Prostate gland (tissue), 2 donors: ENCODE data around the gene CEP128. TPM values are rescaled to one million over a fixed set of nuclear protein-coding genes. Genes with fewer than 3 reads are reported as not detected.

Experiments
- DNase-seq: peaks from one replicate; pipeline ENCODE4 v3.0.0-alpha.2; 2019; ENCODE audit warnings: low spot score
- H3K27ac ChIP-seq, 2 donors: fragments of 200-600 bp; sonication (generic); 2 replicates each; pipeline ENCODE4 v1.5.1; 2017 to 2019
- H3K27me3 ChIP-seq: fragments of 200-600 bp; sonication (generic); replicated peaks from 2 replicates; pipeline ENCODE4 v1.5.1; 2019; ENCODE audit not compliant: insufficient read depth
- H3K36me3 ChIP-seq, 2 donors: fragments of 200-600 bp; sonication (generic); 1 replicate in 1 of 2; 2 replicates in 1 of 2; pipeline versions ENCODE4 v1.5.1 to v1.8.1; 2017 to 2019
- H3K4me1 ChIP-seq: fragments of 200-600 bp; sonication (generic); replicated peaks from 2 replicates; pipeline ENCODE4 v1.5.1; 2019
- H3K4me3 ChIP-seq, 2 donors: fragments of 200-600 bp; sonication (generic); 2 replicates each; pipeline ENCODE4 v1.5.1; 2017 to 2019
- H3K9me3 ChIP-seq: fragments of 200-600 bp; sonication (generic); 2 replicates; pipeline ENCODE4 v1.5.1; 2017
- POLR2A ChIP-seq: fragments of 450-650 bp; IDR thresholded peaks from one replicate; pipeline ENCODE4 v1.6.1; 2016; ENCODE audit warnings: antibody characterized with exemption, mild to moderate bottlenecking
- POLR2AphosphoS5 ChIP-seq: sonication (generic); formaldehyde crosslinking; IDR thresholded peaks from one replicate; pipeline ENCODE4 v1.6.1; 2017; ENCODE audit warnings: antibody characterized with exemption
- WGBS: methylation state at CpG from one replicate; pipeline ENCODE4 v1.1.5; 2018; 5-methylcytosine and 5-hydroxymethylcytosine counted together
- intact Hi-C: fragments of 100-400 bp; cut with DNase I; formaldehyde crosslinking; loops from one replicate; pipeline ENCODE4 v1.14.2; 2022
- total RNA-seq, 2 donors: library from RNA; depleted of rRNA; stranded (reverse); fragments of >200 nt; gene quantifications; one replicate each; pipeline ENCODE4 v1.1.0, GENCODE V29; 2016
- TF ChIP-seq, protein P1 (sequence below), 4 experiments: fragments of 200-600 bp in 2 of 4; fragments of 450-650 bp in 2 of 4; sonication (generic) in 2 of 4; IDR thresholded peaks; 1 replicate in 3 of 4; 2 replicates in 1 of 4; pipeline ENCODE4 v1.5.1; 2016 to 2019; ENCODE audit warnings: antibody characterized with exemption in 4 of 4, mild to moderate bottlenecking in 2 of 4, moderate library complexity in 2 of 4

The CEP128 gene
- total RNA-seq, 2 donors from 2014 or later: 6.4 to 7.3 TPM

- intact Hi-C loops: no loop called here
- 37% methylated on average over 5 of the region's 5 CpGs for WGBS
- Histone ChIP-seq H3K4me3 (no peak overlapping the region), H3K27me3 (no peaks in the 10 kb centered on the region), H3K27ac (no peak overlapping the region), H3K36me3 (no peaks in the 10 kb centered on the region), H3K4me1 (no peaks in the 10 kb centered on the region), H3K9me3 (no peaks in the 10 kb centered on the region)
- TF ChIP-seq, protein P1, sequence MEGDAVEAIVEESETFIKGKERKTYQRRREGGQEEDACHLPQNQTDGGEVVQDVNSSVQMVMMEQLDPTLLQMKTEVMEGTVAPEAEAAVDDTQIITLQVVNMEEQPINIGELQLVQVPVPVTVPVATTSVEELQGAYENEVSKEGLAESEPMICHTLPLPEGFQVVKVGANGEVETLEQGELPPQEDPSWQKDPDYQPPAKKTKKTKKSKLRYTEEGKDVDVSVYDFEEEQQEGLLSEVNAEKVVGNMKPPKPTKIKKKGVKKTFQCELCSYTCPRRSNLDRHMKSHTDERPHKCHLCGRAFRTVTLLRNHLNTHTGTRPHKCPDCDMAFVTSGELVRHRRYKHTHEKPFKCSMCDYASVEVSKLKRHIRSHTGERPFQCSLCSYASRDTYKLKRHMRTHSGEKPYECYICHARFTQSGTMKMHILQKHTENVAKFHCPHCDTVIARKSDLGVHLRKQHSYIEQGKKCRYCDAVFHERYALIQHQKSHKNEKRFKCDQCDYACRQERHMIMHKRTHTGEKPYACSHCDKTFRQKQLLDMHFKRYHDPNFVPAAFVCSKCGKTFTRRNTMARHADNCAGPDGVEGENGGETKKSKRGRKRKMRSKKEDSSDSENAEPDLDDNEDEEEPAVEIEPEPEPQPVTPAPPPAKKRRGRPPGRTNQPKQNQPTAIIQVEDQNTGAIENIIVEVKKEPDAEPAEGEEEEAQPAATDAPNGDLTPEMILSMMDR (IDR thresholded peaks at IDR 0.05): no peak
- TF ChIP-seq POLR2AphosphoS5 (peak; percentile 71), POLR2A (no peak)
- DNase-seq: peak; percentile 7
Measured at GRCh38 chr14:80468331-80469122, 473.0 kb downstream of the CEP128 start.

- no peak for DNase-seq
- H3K9me3 ChIP-seq: no peaks in the 10 kb centered on the region
- TF ChIP-seq POLR2AphosphoS5 (no peak), POLR2A (no peak)
- TF ChIP-seq, protein P1 (IDR thresholded peaks at IDR 0.05): no peak
- no peaks in the 10 kb centered on the region for H3K4me1 ChIP-seq
- H3K27me3 ChIP-seq: no peaks in the 10 kb centered on the region
- intact Hi-C loops: no loop called here
- H3K27ac ChIP-seq: no peak overlapping the region
- H3K4me3 ChIP-seq: no peak overlapping the region
- WGBS: 96% methylated on average over 7 of the region's 7 CpGs
- H3K36me3 ChIP-seq: no peaks in the 10 kb centered on the region
Measured at GRCh38 chr14:80465546-80466220, 475.9 kb downstream of the CEP128 start.

DNA sequence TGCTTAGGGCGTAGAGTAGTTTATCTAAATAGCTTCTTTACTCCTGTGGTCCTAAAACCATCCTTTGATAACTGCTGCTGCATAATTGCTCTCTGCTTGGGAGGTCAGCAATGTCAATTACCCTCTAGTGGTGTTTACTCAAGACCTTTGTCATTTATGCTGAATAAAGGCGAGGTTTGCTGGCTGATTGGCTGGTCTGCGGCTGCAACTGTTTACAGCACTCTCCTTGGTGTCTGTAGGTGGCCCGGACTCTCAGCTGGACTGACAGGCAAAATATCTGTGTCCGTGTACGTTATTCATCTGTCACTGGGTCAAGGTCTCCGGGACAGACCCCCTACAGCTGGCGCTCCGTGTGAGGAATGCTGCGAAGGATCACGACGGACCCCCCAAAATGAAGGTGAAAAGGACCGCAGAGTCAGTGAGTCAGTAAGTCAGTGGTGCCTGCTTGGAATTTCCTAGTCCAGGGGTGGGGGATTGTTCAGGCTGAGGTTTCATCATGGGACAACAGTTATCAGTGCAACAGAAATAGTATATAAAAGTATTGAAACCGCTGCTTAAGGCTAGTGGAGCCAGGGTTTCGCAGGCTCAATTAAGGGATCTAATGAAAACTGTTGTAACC lies 476.9 kb downstream of the CEP128 start:
- no peaks in the 10 kb centered on the region for H3K4me1 ChIP-seq
- TF ChIP-seq, protein P1 (IDR thresholded peaks at IDR 0.05): no peak
- no peak for TF ChIP-seq POLR2AphosphoS5
- TF ChIP-seq POLR2A: no peak
- WGBS: 84% methylated on average over 15 of the region's 15 CpGs
- no peak for DNase-seq
- intact Hi-C loops: no loop called here
- H3K27ac ChIP-seq: no peak overlapping the region
- H3K9me3 ChIP-seq: no peaks in the 10 kb centered on the region
- no peak overlapping the region for H3K4me3 ChIP-seq
- H3K27me3 ChIP-seq: no peaks in the 10 kb centered on the region
- H3K36me3 ChIP-seq: no peaks in the 10 kb centered on the region

- intact Hi-C loops: no loop called here
- Histone ChIP-seq H3K4me1 (no peaks in the 10 kb centered on the region), H3K36me3 (no peaks in the 10 kb centered on the region), H3K27me3 (no peaks in the 10 kb centered on the region), H3K27ac (no peak overlapping the region), H3K9me3 (no peaks in the 10 kb centered on the region), H3K4me3 (no peak overlapping the region)
- 92% methylated on average over 1 of the region's 1 CpG for WGBS
- TF ChIP-seq POLR2A (no peak), POLR2AphosphoS5 (no peak)
- TF ChIP-seq, protein P1 (IDR thresholded peaks at IDR 0.05): no peak
- no peak for DNase-seq
Measured at GRCh38 chr14:80456209-80456608, 485.3 kb downstream of the CEP128 start.
